Measurements from ENCODE around the gene ALG14.
A peak's percentile ranks its signal among the peaks of the same experiment; 100 is the strongest.
"Not testable (repeated sequence)": the region's sequence is repeated elsewhere in the genome, so short reads cannot be mapped to it uniquely, and the experiment has no call there.

The ALG14 gene
- 0.94 to 3.6 reads per million in 2 donors for total RNA-seq

DNA sequence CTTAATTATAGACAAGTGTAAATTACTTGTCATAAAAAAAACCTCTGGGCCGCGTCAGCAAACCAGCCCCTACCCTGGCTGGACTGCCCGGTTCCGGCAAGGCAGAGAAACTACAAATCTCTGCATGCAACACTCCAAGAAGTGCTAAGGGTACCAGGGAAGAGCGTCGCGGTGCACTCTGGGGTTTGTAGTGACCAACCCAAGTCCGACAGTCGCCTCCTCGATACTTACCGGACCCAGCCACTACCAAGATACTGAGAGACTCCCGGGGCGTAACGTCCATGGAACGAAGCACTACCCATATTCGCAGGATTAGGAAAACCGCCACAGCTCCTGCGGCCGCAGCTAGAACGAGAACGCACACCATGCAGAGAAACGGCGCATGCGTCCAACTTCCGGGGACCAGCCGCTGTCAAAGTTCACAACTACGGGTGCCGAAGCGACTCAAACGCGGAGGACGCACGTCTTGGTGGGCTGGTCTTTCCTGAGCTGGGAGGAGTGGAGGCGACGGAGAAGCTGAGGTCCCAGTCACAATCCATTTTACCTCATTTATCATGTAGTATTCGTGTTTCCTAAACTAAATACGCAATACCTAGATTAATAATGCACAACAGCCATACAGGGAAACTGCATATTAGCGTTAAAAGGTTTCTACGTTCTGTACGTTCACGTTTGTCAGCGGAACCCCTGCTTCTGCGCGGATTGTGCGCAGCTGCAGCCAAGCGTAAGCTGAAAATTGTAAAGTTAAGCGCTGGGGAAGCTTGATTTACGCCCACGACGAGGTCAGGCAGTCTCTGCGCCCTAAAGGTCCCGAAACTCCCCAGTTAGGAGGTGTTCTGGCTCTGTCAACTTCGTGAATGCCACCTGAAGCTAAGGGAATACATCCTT, at the start of gene ALG14:
Gene ALG14 (minus strand): TSS at position 420 of the 888 bp plus-strand sequence. CDS start 53 bp downstream, at position 367.
- DNase-seq: peak; percentile 82 to 98 (median 89)

- no peak for DNase-seq
Measured at GRCh38 chr1:95122151-95122697, 49.5 kb upstream of the ALG14 start.

- no peak for DNase-seq
Measured at GRCh38 chr1:95119273-95119672, 46.5 kb upstream of the ALG14 start.

DNA sequence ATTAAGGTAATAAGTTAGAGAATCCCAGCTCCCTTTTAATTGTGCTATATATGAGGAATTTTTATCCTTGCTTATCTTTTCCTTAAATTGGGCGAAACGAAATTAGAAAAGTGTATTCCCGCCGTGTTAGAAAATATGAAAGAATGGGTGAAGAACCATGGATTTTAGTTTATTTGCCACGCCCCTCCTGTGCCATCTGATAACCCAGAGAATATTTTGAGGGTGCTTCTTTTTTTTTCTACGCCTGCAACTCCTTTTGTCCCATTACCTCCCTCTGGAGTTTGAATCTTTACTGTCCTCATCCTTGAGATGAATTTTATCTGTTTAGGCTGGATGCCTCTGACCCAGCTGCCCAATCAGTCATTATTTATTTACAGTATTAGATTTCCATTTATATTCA, 46.0 kb upstream of the ALG14 start:
- DNase-seq: no peak

GRCh38 chr1:95118067-95118499, 45.3 kb upstream of the ALG14 start:
- DNase-seq: no peak

DNA sequence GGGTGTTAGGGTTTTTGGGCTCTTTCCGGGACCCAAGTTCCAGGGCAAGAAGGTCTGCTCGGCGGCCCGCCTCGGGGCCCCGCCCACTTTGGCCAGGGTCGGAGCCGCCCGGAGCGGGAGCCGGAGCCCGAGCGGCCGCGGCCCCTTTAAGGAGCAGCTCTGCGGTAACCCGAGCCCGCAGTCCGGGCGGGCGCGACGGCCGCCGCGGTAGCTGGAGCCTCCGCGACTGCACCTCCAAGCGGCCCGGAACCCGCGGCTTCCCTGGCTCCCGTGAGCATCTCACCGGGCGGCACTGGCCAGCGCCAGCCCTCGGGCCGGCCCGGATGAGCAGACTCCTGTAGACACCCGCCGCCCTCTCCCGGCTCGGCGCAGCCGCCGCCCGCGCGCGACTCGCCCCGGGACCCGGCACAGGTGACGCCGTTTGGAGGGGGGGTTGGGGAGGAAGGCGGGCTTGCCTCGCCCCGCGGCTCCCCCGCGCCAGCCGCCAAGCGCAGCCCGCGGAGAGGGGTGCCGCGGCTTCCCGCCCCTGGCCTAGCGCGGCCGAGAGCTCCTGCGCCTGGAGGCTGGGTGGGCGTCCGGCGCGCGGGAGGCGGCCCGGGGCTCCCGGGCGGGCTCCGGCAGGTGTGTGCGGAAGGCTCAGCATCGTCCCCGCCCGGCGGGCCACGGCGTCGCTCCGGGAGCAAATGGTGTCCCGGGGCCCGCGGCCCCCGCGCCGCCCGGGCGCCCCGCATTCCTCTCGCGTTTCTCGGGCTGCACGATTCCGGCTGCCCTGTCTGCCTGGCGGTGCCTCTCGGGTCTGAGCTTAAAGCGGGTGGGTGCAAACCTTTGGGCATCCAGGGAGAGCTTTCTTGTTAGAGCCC, 44.7 kb upstream of the ALG14 start, which contains the start of gene TLCD4:
Gene TLCD4 (plus strand): TSS at position 149 of the 860 bp plus-strand sequence. CDS start 26,547 bp downstream, outside the sequence.
- DNase-seq: peak; percentile 11 to 25 (median 14)

GRCh38 chr1:95116580-95117206, 43.9 kb upstream of the ALG14 start:
- DNase-seq: peak in 4 of 5 experiments; percentile 3 to 48 (median 26)

DNA sequence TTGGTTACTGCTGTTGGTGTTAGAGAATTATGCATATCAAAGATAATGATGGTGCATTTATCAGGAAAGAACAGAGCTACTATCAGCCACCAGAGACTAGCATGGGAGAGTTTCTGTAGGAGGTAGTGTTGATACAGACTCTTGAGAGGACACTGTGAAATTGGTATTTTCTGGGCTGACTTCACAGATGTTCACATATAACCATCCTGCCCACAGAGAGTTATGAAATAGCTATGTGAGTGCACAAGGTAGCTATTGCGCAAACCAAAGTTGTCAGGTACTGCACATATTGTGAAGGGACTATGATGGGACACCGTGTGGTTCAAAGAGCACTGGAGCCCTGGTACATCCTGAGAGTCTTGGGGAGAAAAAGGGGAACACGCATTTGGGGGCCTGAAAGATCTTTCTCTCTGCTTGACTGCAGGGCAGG, 43.0 kb upstream of the ALG14 start:
- DNase-seq: no peak

DNA sequence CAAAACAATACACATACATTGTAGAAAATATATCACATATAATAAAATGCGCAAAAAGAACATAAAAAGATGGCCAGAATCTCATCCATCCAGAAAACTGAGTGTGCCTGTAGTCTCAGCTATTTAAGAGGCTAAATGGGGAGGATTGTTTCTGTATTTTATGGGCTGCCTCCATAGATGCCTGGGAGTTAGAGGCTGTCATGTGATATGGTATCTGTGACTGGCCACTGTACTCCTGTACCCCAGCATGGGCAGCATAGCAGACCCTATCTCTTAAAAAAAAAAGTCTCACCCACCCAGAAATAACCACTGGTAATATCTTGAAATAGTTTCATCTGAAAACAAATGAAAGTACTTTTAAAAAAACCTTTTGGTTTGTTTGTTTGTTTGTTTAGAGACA, 40.9 kb upstream of the ALG14 start:
- no peak for DNase-seq

GRCh38 chr1:95111014-95111413, 38.3 kb upstream of the ALG14 start:
- no peak for DNase-seq

DNA sequence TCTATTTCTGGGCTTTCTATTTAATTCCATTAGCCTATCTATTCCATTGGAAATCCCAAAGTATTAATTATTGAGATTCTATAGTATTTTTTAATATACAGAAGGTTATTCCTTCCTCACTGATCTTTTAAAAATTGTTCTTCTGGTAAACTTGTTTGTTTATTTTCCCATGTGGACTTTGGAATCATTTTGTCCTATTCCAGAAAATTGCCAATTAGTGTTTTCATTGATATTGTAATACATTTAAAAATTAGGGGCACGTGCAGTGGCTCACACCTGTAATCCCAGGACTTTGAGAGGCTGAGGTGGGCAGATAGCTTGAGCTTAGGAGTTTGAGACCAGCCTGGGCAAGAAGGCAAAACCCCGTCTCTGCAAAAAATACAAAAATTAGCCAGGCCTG, 36.0 kb upstream of the ALG14 start:
- no peak for DNase-seq

GRCh38 chr1:95098196-95098595, 25.4 kb upstream of the ALG14 start:
- no peak for DNase-seq

DNA sequence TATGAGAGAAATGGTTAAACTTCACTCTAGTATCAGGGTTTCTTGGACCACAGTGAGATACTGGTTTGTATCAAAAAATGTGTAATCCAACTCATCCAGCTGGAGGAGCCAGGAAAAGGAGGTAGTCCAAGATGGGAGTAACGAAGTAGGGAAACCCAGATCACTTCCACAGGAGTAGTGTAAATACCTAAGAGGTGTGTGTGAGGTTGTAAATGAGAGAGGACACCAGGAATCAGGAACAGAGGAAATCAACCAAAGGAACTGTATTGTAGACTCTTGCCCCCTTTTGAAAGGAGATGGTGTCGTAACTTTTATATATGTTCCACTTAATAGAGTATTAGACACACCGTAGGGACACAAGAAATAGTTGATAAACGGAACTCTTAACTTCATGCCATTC, 24.7 kb upstream of the ALG14 start:
- DNase-seq: no peak

GRCh38 chr1:95096218-95096841, 23.6 kb upstream of the ALG14 start:
- DNase-seq: no peak

- no peak for DNase-seq
Measured at GRCh38 chr1:95095833-95096217, 23.1 kb upstream of the ALG14 start.

DNA sequence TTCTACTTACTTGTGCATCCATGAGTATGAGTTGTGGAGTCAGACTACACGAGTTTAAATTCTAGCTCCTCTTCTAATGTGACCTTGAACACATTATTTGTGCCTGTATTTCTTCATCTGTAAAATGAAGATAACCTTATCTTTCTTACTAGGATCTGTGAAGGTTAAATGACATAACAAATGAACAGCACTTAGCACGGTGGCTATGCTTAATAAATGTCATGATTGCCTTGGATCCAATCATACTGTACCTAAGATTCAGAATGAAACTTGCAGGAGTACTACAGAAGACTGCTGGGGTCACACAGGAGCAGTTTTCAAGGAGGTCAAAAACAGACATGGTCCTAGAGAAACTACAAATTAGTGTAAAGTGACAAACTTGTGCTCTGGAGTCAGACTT, 22.2 kb upstream of the ALG14 start:
- no peak for DNase-seq

GRCh38 chr1:95093296-95093695, 20.5 kb upstream of the ALG14 start:
- no peak for DNase-seq

- not testable (repeated sequence) for DNase-seq
Measured at GRCh38 chr1:95092891-95093290, 20.1 kb upstream of the ALG14 start.

DNA sequence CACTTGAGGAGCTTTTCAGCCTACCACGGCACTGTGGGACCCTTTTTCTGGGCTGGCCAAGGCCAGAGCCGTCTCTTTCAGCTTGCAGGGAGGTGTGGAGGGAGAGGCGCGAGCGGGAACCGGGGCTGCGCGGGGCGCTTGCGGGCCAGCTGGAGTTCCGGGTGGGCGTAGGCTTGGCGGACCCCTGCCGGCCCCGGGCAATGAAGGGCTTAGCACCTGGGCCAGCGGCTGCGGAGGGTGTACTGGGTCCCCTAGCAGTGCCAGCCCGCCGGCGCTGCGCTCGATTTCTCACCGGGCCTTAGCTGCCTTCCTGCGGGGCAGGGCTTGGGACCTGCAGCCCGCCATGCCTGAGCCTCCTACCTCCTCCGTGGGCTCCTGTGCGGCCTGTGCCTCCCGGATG, 18.5 kb upstream of the ALG14 start:
- not testable (repeated sequence) for DNase-seq

- DNase-seq: no peak
Measured at GRCh38 chr1:95089650-95090287, 17.0 kb upstream of the ALG14 start.

GRCh38 chr1:95088303-95088702, 15.6 kb upstream of the ALG14 start:
- no peak for DNase-seq
